ENCODE data around the gene FMO2.

The FMO2 gene

DNA sequence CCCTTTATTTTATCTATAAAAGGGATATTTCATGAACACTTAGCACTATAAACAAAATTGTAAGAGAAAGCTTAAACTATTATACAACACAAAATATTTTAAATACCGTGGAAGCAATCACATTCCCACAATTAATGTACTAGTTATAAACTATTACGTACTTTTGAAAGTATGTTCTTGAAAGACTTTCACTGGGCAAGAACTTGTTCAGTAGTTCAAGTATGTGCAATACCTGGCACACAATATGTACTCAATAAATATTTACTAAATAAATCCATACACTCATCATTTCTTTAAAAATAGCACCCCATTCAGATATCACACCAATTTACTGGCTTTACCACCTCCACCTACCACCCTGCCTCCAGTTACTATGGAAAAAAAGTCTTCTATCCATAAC, 12.6 kb upstream of the FMO2 start:
- no peak for TF ChIP-seq CTCF (IDR thresholded peaks at IDR 0.05; ENCODE audit: insufficient read depth, low read depth, low read length, missing control alignments)
- no peak for DNase-seq (ENCODE audit: low read depth)
- no peak overlapping the region for H3K4me3 ChIP-seq (ENCODE audit: low read length)

DNA sequence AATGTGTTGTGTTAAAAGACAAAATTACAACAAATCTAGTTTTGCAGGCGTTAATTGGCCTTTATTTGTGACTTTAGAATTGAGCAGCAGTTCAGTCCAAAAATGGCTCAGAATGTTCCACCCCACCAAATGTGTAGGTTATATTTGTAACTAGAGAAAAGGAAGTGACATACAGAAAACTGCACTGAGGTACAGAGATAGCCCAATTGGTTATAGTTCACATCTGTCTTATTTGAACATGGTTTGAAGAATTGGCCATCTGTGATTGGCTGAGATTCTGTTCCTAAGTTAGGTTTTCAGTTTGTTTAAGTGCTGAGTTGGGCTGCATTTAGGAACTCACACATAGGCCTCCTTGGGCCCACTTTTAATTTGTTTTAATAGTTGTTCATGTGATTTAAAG, 12.0 kb upstream of the FMO2 start:
- no peak for TF ChIP-seq CTCF (IDR thresholded peaks at IDR 0.05; ENCODE audit: insufficient read depth, low read depth, low read length, missing control alignments)

DNA sequence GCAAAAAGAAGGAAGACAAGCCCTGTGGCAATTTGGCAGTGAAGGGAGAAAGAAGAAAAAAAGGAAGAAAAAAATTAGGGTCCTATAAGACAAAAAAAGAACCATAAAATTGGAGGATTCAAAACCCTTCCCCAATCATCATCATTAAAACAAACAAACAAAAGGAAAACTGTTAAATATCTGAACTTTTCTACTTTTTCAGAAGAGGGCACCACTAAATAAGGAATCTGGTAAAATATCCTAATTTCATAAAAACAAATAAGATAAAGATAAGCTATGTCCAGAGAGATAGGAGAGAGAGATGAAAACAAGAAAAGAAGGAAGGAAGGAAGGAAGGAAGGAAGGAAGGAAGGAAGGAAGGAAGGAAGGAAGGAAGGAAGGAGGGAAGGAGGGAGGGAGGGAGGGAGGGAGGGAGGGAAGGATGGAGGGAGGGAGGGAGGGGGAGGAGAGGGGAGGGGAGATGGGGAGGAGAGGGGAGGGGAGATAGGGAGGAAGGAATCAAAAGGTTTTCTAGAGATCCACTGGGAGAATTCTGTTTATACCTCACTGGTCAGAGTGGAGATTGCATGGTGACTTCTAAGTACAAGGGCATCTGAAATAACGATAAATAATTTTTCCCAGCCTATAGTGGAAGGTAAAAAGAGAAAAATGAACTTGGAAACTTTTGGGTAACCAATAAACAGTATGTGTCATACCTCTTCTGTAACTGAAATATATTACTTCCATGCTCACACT, 10.4 kb upstream of the FMO2 start:
- DNase-seq (ENCODE audit: low read depth), result no peak
- no peak overlapping the region for H3K4me3 ChIP-seq (ENCODE audit: low read length)
- TF ChIP-seq CTCF (IDR thresholded peaks at IDR 0.05; ENCODE audit: insufficient read depth, low read depth, low read length, missing control alignments), result no peak

More for the DNA sequence above, 12.0 kb upstream of the FMO2 start:
- H3K4me3 ChIP-seq (ENCODE audit: low read length), result no peak overlapping the region
- no peak for DNase-seq (ENCODE audit: low read depth)

DNA sequence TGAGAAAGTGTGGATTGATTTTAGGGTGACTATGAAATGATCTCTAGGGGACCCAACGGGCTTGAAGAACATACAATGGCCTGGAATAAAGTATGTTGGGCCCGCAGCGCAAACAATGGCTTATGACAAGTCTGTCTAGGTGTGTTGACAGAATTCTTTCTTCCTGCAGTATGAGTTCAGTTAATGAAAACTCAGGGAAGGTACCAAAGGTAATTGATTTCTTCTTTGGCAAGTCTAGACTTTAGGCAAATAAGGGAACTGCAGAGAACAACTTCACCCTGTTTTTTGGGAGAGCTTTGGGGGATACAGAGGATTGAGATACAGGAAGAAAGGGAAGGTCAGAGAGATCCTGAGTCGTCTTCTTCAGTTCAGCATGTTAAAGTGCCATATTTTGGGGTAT, 7.8 kb upstream of the FMO2 start:
- no peak overlapping the region for H3K4me3 ChIP-seq (ENCODE audit: low read length)
- no peak for DNase-seq (ENCODE audit: low read depth)
- no peak for TF ChIP-seq CTCF (IDR thresholded peaks at IDR 0.05; ENCODE audit: insufficient read depth, low read depth, low read length, missing control alignments)

GRCh38 chr1:171179318-171180227, 5.5 kb upstream of the FMO2 start:
- no peak for TF ChIP-seq CTCF (IDR thresholded peaks at IDR 0.05; ENCODE audit: insufficient read depth, low read depth, low read length, missing control alignments)
- no peak for DNase-seq (ENCODE audit: low read depth)
- H3K4me3 ChIP-seq (ENCODE audit: low read length), result no peak overlapping the region

GRCh38 chr1:171180670-171181069, 4.4 kb upstream of the FMO2 start:
- TF ChIP-seq CTCF (IDR thresholded peaks at IDR 0.05; ENCODE audit: insufficient read depth, low read depth, low read length, missing control alignments), result no peak
- no peak for DNase-seq (ENCODE audit: low read depth)

More at GRCh38 chr1:171180670-171181069, 4.4 kb upstream of the FMO2 start:
- H3K4me3 ChIP-seq (ENCODE audit: low read length), result no peak overlapping the region

All from epithelial cell of esophagus (primary cell).